IMR-90 (cell line): ENCODE measurements around the gene KDELR1. TPM values are rescaled to one million over a fixed set of nuclear protein-coding genes. Genes with fewer than 3 reads are reported as not detected.
A peak's percentile ranks its signal among the peaks of the same experiment; 100 is the strongest.

Experiments used
- ATAC-seq: fragments of 200-7000 bp; cut with Tn5 transposase; 2 replicates; pipeline ENCODE4 v1.9.1; 2020; ENCODE audit warnings: low read depth, mild to moderate bottlenecking, moderate library complexity
- BruUV-seq: library from RNA; stranded (reverse); fragments of 400-500 nt; replicated peaks from 2 replicates; lab custom pipeline; 2021; lab: Mats Ljungman, UMichigan
- CTCF ChIA-PET: fragments of 300-600 bp; formaldehyde crosslinking; extraction: SDS; loops from one replicate; lab custom pipeline; 2021; ENCODE audit warnings: antibody characterized with exemption; lab: Yijun Ruan, JAX
- POLR2A ChIA-PET: fragments of 300-600 bp; sonication (Branson Sonifier 250); formaldehyde crosslinking; loops from one replicate; lab custom pipeline; 2022; ENCODE audit warnings: antibody characterized with exemption; ENCODE audit not compliant: unreplicated experiment; lab: Charles Lee
- DNase-seq: peaks from one replicate; pipeline ENCODE4 v3.0.0; 2013
- H2AFZ ChIP-seq: replicated peaks from 2 replicates; pipeline ENCODE3; 2013; ENCODE audit warnings: low read length, mild to moderate bottlenecking; ENCODE audit not compliant: poor library complexity
- H2AK5ac ChIP-seq: 2 replicates; pipeline ENCODE4 v1.6.1; 2013; ENCODE audit warnings: low read depth, low read length, inconsistent platforms
- H2AK9ac ChIP-seq: replicated peaks from 2 replicates; pipeline ENCODE3; 2013; ENCODE audit warnings: mild to moderate bottlenecking, low read depth, low read length, moderate library complexity; ENCODE audit not compliant: poor library complexity
- H2BK120ac ChIP-seq: 2 replicates; pipeline ENCODE4 v1.6.1; 2013; ENCODE audit warnings: low read depth, low read length, inconsistent platforms
- H2BK15ac ChIP-seq: 3 replicates; pipeline ENCODE4 v1.6.1; 2013; ENCODE audit warnings: low read depth, low read length, inconsistent platforms
- H2BK20ac ChIP-seq: 2 replicates; pipeline ENCODE4 v1.6.1; 2013; ENCODE audit warnings: low read depth, mild to moderate bottlenecking, inconsistent platforms, low read length, moderate library complexity
- H2BK5ac ChIP-seq: 2 replicates; pipeline ENCODE4 v1.6.1; 2013; ENCODE audit warnings: mild to moderate bottlenecking, low read depth, low read length, inconsistent platforms; ENCODE audit not compliant: poor library complexity, severe bottlenecking
- H3K14ac ChIP-seq: replicated peaks from 2 replicates; pipeline ENCODE4 v1.6.1; 2013; ENCODE audit warnings: low read depth, low read length, inconsistent platforms
- H3K18ac ChIP-seq: 2 replicates; pipeline ENCODE4 v1.6.1; 2013; ENCODE audit warnings: low read depth, low read length, control low read depth
- H3K23ac ChIP-seq: 2 replicates; pipeline ENCODE4 v1.6.1; 2013; ENCODE audit warnings: low read depth, low read length, inconsistent platforms
- H3K27ac ChIP-seq: 2 replicates; pipeline ENCODE4 v1.5.1; 2013; ENCODE audit warnings: mild to moderate bottlenecking, control low read depth, low read length; ENCODE audit not compliant: insufficient read depth
- H3K27me3 ChIP-seq: 2 replicates; pipeline ENCODE4 v1.6.1; 2013; ENCODE audit warnings: low read length; ENCODE audit not compliant: control insufficient read depth, insufficient read depth
- H3K36me3 ChIP-seq: 2 replicates; pipeline ENCODE4 v1.6.1; 2013; ENCODE audit warnings: low read length, mixed read lengths; ENCODE audit not compliant: control insufficient read depth, insufficient read depth
- H3K4ac ChIP-seq: 2 replicates; pipeline ENCODE4 v1.6.1; 2013; ENCODE audit warnings: low read depth, low read length, inconsistent platforms
- H3K4me1 ChIP-seq: 2 replicates; pipeline ENCODE4 v1.6.1; 2013; ENCODE audit warnings: low read length, mixed read lengths; ENCODE audit not compliant: control insufficient read depth, insufficient read depth
- H3K4me2 ChIP-seq: 2 replicates; pipeline ENCODE4 v1.6.1; 2013; ENCODE audit warnings: low read depth, mild to moderate bottlenecking, control low read depth, low read length, moderate library complexity
- H3K4me3 ChIP-seq: 2 replicates; pipeline ENCODE4 v1.5.1; 2013; ENCODE audit warnings: low read depth, mild to moderate bottlenecking, control low read depth, low read length, moderate library complexity; ENCODE audit not compliant: insufficient read depth
- H3K56ac ChIP-seq: 2 replicates; pipeline ENCODE4 v1.6.1; 2013; ENCODE audit warnings: low read length, inconsistent platforms; ENCODE audit not compliant: insufficient read depth; ENCODE audit errors: extremely low read depth
- H3K79me1 ChIP-seq, 2 experiments: 2 replicates each; pipeline ENCODE4 v1.6.1; 2013; ENCODE audit warnings: low read length in 2 of 2, inconsistent platforms in 1 of 2, low read depth in 1 of 2
- H3K9ac ChIP-seq: 2 replicates; pipeline ENCODE4 v1.6.1; 2013; ENCODE audit warnings: low read depth, low read length, control low read depth
- H3K9me1 ChIP-seq: 2 replicates; pipeline ENCODE4 v1.6.1; 2013; ENCODE audit warnings: low read length, inconsistent platforms; ENCODE audit not compliant: insufficient read depth
- H3K9me3 ChIP-seq: 2 replicates; pipeline ENCODE4 v1.6.1; 2013; ENCODE audit warnings: low read length; ENCODE audit not compliant: control insufficient read depth, insufficient read depth
- H4K20me1 ChIP-seq: 2 replicates; pipeline ENCODE4 v1.6.1; 2013; ENCODE audit warnings: low read length, inconsistent platforms; ENCODE audit not compliant: insufficient read depth
- H4K5ac ChIP-seq: 2 replicates; pipeline ENCODE4 v1.6.1; 2013; ENCODE audit warnings: mild to moderate bottlenecking, low read depth, low read length, control low read depth
- H4K8ac ChIP-seq, 2 experiments: 2 replicates each; pipeline ENCODE4 v1.6.1; 2013; ENCODE audit warnings: low read depth in 2 of 2, low read length in 2 of 2, control low read depth in 1 of 2, inconsistent platforms in 1 of 2
- H4K91ac ChIP-seq: 2 replicates; pipeline ENCODE4 v1.6.1; 2013; ENCODE audit warnings: low read depth, low read length, inconsistent platforms; ENCODE audit not compliant: insufficient read depth
- BHLHE40 ChIP-seq: fragments of 150-350 bp; IDR thresholded peaks from 2 replicates; pipeline ENCODE4 v1.6.1; 2016; ENCODE audit warnings: mild to moderate bottlenecking, low read depth, low read length
- CEBPB ChIP-seq: IDR thresholded peaks from 2 replicates; pipeline ENCODE4 v1.6.1; 2012; ENCODE audit warnings: low read depth, low read length, improper control_type of control experiment
- CHD1 ChIP-seq: IDR thresholded peaks from 2 replicates; pipeline ENCODE4 v1.6.1; 2012; ENCODE audit warnings: low read depth, low read length, improper control_type of control experiment
- CTCF ChIP-seq: conservative IDR thresholded peaks from 2 replicates; pipeline ENCODE4 v1.5.1; 2012; ENCODE audit warnings: mild to moderate bottlenecking, low read depth, low read length, improper control_type of control experiment
- ELK1 ChIP-seq: fragments of 150-350 bp; IDR thresholded peaks from 2 replicates; pipeline ENCODE4 v1.6.1; 2016; ENCODE audit warnings: low read depth, mild to moderate bottlenecking, low read length, moderate library complexity, borderline replicate concordance
- FOS ChIP-seq: fragments of 150-350 bp; IDR thresholded peaks from 2 replicates; pipeline ENCODE4 v1.6.1; 2016; ENCODE audit warnings: low read depth, low read length
- MAFK ChIP-seq: IDR thresholded peaks from 2 replicates; pipeline ENCODE4 v1.6.1; 2012; ENCODE audit warnings: low read depth, low read length, improper control_type of control experiment
- MAZ ChIP-seq: IDR thresholded peaks from 2 replicates; pipeline ENCODE4 v1.6.1; 2012; ENCODE audit warnings: low read depth, mild to moderate bottlenecking, low read length, improper control_type of control experiment, moderate library complexity, borderline replicate concordance
- MXI1 ChIP-seq: IDR thresholded peaks from 2 replicates; pipeline ENCODE4 v1.6.1; 2012; ENCODE audit warnings: low read depth, mild to moderate bottlenecking, low read length, moderate library complexity, borderline replicate concordance
- NFE2L2 ChIP-seq: fragments of 150-350 bp; IDR thresholded peaks from 2 replicates; pipeline ENCODE4 v1.6.1; 2016; ENCODE audit warnings: low read depth, mild to moderate bottlenecking, low read length
- POLR2A ChIP-seq: IDR thresholded peaks from 2 replicates; pipeline ENCODE4 v1.6.1; 2012; ENCODE audit warnings: mild to moderate bottlenecking, low read depth, low read length
- RAD21 ChIP-seq: IDR thresholded peaks from 2 replicates; pipeline ENCODE4 v1.6.1; 2012; ENCODE audit warnings: low read length, improper control_type of control experiment
- RCOR1 ChIP-seq: IDR thresholded peaks from 2 replicates; pipeline ENCODE4 v1.6.1; 2012; ENCODE audit warnings: mild to moderate bottlenecking, low read length, improper control_type of control experiment; ENCODE audit not compliant: insufficient replicate concordance
- RFX5 ChIP-seq: IDR thresholded peaks from 2 replicates; pipeline ENCODE4 v1.8.0; 2012; ENCODE audit warnings: low read depth, mild to moderate bottlenecking, low read length, moderate library complexity
- SMC3 ChIP-seq: fragments of 150-350 bp; IDR thresholded peaks from 2 replicates; pipeline ENCODE4 v1.6.1; 2016; ENCODE audit warnings: low read depth, mild to moderate bottlenecking, antibody characterized with exemption, low read length, moderate library complexity
- USF2 ChIP-seq: fragments of 150-350 bp; IDR thresholded peaks from 2 replicates; pipeline ENCODE4 v1.6.1; 2017; ENCODE audit warnings: mild to moderate bottlenecking, antibody characterized with exemption, low read length, low read depth
- WGBS, 2 experiments: methylation state at CpG; one replicate each; pipeline versions ENCODE4 v1.1.5 to v1.1.7; 2013; ENCODE audit warnings: missing lambda C conversion rate in 2 of 2; ENCODE audit not compliant: insufficient read length in 1 of 2; ENCODE audit errors: extremely low coverage in 2 of 2; 5-methylcytosine and 5-hydroxymethylcytosine counted together
- dilution Hi-C: fragments of 300-500 bp; cut with HindIII; formaldehyde crosslinking; loops from one replicate; pipeline ENCODE4 v1.14.3; 2018; ENCODE audit warnings: low sequenced_read_pairs; ENCODE audit not compliant: unreplicated experiment
- in situ Hi-C: fragments of 300-500 bp; cut with MboI; formaldehyde crosslinking; loops from 3 replicates; pipeline ENCODE4 v1.14.3; 2019; ENCODE audit warnings: low sequenced_read_pairs, inconsistent platforms, mixed read lengths
- intact Hi-C: fragments of 100-400 bp; cut with micrococcal nuclease; formaldehyde crosslinking; loops from 2 replicates; pipeline ENCODE4 v1.10.0; 2022
- polyA plus RNA-seq, 3 experiments: library from polyadenylated mRNA; depleted of rRNA; stranded (reverse); fragments of >200 nt; gene quantifications; 2 replicates each; pipeline ENCODE4 v1.2.3, GENCODE V29; 2012; ENCODE audit warnings: low replicate concordance in 1 of 3
- total RNA-seq: library from RNA; depleted of rRNA; stranded (reverse); fragments of >200 nt; gene quantifications from 2 replicates; pipeline ENCODE4 v1.2.3, GENCODE V29; 2012

The KDELR1 gene
- total and polyA plus RNA-seq, 2 of the 4 experiments (the other 2 are of a cell fraction), result 58.8 to 180 TPM

- TF ChIP-seq POLR2A (no peak), FOS (no peak), MXI1 (no peak), RAD21 (no peak), CTCF (no peak), RCOR1 (no peak), MAZ (no peak), CHD1 (no peak), SMC3 (no peak), BHLHE40 (no peak), CEBPB (no peak), MAFK (no peak), NFE2L2 (no peak), USF2 (no peak), RFX5 (no peak), ELK1 (no peak)
- H3K4ac ChIP-seq, result no peak overlapping the region
- 74% methylated on average over 11 of the region's 13 CpGs; no CpG with 5 or more reads in 1 of the 2 experiments for WGBS, 2 experiments
- H3K56ac ChIP-seq, result no peak overlapping the region
- no peaks in the 10 kb centered on the region for H4K20me1 ChIP-seq
- ATAC-seq (no peak), DNase-seq (peak; percentile 18)
- H3K4me2 ChIP-seq, result no peak overlapping the region
- H3K14ac ChIP-seq, result no peak overlapping the region
- H3K23ac ChIP-seq, result no peak overlapping the region
- H3K9me1 ChIP-seq, result no peaks in the 10 kb centered on the region
- no peaks in the 10 kb centered on the region for H3K4me1 ChIP-seq
- H4K5ac ChIP-seq, result no peak overlapping the region
- in situ Hi-C loops (no loop called here), dilution Hi-C loops (no loop called here), intact Hi-C loops (no loop called here)
- no peaks in the 10 kb centered on the region for H3K9me3 ChIP-seq
- H3K27ac ChIP-seq, result no peak overlapping the region
- H4K91ac ChIP-seq, result no peak overlapping the region
- no peak overlapping the region for H2BK15ac ChIP-seq
- H2BK20ac ChIP-seq, result no peak overlapping the region
- no peak overlapping the region for H3K4me3 ChIP-seq
- peaks cover 2% of the 10 kb centered on the region; the same call in 1 of the 2 replicates for H3K27me3 ChIP-seq
- H3K79me1 ChIP-seq, result no peaks in the 10 kb centered on the region
- H2BK5ac ChIP-seq, result no peak overlapping the region
- POLR2A ChIA-PET, result no interaction called here
- no peaks in the 10 kb centered on the region for H3K36me3 ChIP-seq
- no peak overlapping the region for H2AK9ac ChIP-seq
- BruUV-seq, result no TSS peak
- H2AFZ ChIP-seq, result peak overlapping the region; percentile 71
- no peak overlapping the region for H2BK120ac ChIP-seq
- no peak overlapping the region for H2AK5ac ChIP-seq
- no peak overlapping the region for H3K9ac ChIP-seq
- H3K18ac ChIP-seq, result no peak overlapping the region
- CTCF ChIA-PET, result no interaction called here
- H4K8ac ChIP-seq, result no peak overlapping the region
Observed at GRCh38 chr19:48405850-48406249, 14.5 kb upstream of the KDELR1 start.
